ENCODE results near the gene SLC27A1. TPM values are rescaled to one million over a fixed set of nuclear protein-coding genes. Genes with fewer than 3 reads are reported as not detected.

The SLC27A1 gene
- total RNA-seq, 1 donor from 2014 or later: 9.5 TPM

DNA sequence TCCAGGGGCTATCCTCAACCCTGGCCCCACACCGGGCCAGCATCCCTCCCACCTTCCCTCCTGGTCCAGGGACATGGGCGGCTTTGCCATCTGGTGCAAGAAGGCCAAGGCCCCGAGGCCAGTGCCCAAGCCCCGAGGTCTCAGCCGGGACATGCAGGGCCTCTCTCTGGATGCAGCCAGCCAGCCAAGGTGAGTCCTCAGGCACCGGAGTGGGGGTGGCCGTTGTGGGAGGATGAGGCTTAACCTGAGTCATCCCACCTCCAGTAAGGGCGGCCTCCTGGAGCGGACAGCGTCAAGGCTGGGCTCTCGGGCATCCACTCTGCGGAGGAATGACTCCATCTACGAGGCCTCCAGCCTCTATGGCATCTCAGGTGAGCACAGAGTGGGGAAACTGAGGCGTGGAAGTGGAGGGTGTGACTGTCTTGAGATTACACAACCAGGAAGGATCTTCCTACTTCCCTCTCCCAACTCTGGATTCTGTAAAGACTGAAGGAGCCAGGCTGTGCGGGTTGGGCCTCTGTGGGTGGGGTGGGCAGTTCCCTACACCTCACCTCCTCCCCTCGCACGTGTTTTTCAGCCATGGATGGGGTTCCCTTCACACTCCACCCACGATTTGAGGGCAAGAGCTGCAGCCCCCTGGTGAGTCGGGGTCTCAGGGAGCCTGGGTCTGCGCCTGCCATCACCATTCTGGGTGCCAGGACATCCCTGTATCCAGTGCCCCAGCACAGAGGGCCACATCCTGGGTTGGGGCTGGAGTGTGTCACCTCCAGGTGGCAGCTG lies 46.7 kb upstream of the SLC27A1 start:
- H3K27ac Mint-ChIP-seq (ENCODE audit: unreplicated experiment): no peak overlapping the region
- Histone ChIP-seq H3K9ac (ENCODE audit: low read length) (no peak overlapping the region), H2AFZ (ENCODE audit: low read depth, low read length) (no peak overlapping the region), H3K36me3 (ENCODE audit: insufficient read depth, low read length) (no peaks in the 10 kb centered on the region), H3K4me3 (ENCODE audit: insufficient read depth, low read depth, low read length) (no peak overlapping the region), H4K20me1 (ENCODE audit: insufficient read depth, low read length) (no peaks in the 10 kb centered on the region), H3K27ac (ENCODE audit: low read depth, low read length) (no peak overlapping the region), H3K9me3 (ENCODE audit: insufficient read depth, low read depth, low read length) (no peaks in the 10 kb centered on the region), H3K4me1 (ENCODE audit: insufficient read depth, low read length) (peaks cover 4% of the 10 kb centered on the region), H3K79me2 (ENCODE audit: insufficient read depth, low read length) (peaks cover 6% of the 10 kb centered on the region), H3K27me3 (ENCODE audit: insufficient read depth, low read length) (no peaks in the 10 kb centered on the region), H3K4me2 (ENCODE audit: low read length) (no peak overlapping the region)
- no peak for DNase-seq (ENCODE audit: low read depth)
- TF ChIP-seq EZH2 (IDR thresholded peaks at IDR 0.05; ENCODE audit: insufficient read depth, low read length): no peak
- TF ChIP-seq, protein P1, sequence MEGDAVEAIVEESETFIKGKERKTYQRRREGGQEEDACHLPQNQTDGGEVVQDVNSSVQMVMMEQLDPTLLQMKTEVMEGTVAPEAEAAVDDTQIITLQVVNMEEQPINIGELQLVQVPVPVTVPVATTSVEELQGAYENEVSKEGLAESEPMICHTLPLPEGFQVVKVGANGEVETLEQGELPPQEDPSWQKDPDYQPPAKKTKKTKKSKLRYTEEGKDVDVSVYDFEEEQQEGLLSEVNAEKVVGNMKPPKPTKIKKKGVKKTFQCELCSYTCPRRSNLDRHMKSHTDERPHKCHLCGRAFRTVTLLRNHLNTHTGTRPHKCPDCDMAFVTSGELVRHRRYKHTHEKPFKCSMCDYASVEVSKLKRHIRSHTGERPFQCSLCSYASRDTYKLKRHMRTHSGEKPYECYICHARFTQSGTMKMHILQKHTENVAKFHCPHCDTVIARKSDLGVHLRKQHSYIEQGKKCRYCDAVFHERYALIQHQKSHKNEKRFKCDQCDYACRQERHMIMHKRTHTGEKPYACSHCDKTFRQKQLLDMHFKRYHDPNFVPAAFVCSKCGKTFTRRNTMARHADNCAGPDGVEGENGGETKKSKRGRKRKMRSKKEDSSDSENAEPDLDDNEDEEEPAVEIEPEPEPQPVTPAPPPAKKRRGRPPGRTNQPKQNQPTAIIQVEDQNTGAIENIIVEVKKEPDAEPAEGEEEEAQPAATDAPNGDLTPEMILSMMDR (IDR thresholded peaks at IDR 0.05; ENCODE audit: insufficient read depth, low read depth, low read length): no peak
- H3K4me1 Mint-ChIP-seq (ENCODE audit: low read depth, unreplicated experiment): no peaks in the 10 kb centered on the region
- peaks cover 3% of the 10 kb centered on the region for H3K36me3 Mint-ChIP-seq (ENCODE audit: low read depth, unreplicated experiment)
- H3K9me3 Mint-ChIP-seq (ENCODE audit: unreplicated experiment): no peaks in the 10 kb centered on the region
- no peak overlapping the region for H3K4me3 Mint-ChIP-seq (ENCODE audit: unreplicated experiment)
- H3K27me3 Mint-ChIP-seq (ENCODE audit: low read depth, unreplicated experiment): no peaks in the 10 kb centered on the region
- FAIRE-seq: no peak

DNA sequence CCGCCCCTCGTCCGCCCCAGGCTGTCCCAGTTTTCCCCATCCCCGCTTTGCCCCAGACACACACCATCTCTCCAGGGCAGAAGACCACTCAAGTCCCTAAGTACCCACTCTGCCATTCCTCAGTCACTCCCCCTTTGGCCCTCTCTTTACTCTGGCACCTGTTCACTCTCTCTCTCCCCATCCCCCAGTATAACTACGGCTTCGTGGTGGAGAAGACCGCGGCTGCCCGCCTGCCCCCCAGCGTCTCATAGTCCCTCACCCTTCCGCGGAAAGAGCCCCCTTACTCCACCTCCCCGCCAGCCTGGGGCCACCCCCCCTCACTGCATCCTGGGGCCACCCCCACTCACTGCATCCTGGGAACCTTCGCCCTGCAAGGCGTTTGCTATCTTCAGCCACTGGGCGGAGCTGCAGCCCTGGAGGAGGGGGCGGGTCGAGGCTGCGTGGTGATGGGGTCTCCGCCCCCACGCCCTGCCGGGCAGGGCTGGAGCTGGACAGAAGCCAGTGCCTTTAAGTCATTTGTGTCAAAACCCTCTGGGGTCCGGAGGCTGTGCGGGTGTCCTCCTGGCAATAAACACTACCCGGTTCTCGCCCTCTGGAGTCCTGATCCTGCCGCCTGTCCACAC lies 45.5 kb upstream of the SLC27A1 start:
- TF ChIP-seq, protein P1 (IDR thresholded peaks at IDR 0.05; ENCODE audit: insufficient read depth, low read depth, low read length): peak; percentile 16
- no peak for TF ChIP-seq EZH2 (IDR thresholded peaks at IDR 0.05; ENCODE audit: insufficient read depth, low read length)
- Mint-ChIP-seq H3K4me1 (ENCODE audit: low read depth, unreplicated experiment) (no peaks in the 10 kb centered on the region), H3K27me3 (ENCODE audit: low read depth, unreplicated experiment) (no peaks in the 10 kb centered on the region), H3K9me3 (ENCODE audit: unreplicated experiment) (no peaks in the 10 kb centered on the region), H3K36me3 (ENCODE audit: low read depth, unreplicated experiment) (peaks cover 3% of the 10 kb centered on the region), H3K27ac (ENCODE audit: unreplicated experiment) (no peak overlapping the region), H3K4me3 (ENCODE audit: unreplicated experiment) (peak overlapping the region; percentile 20)
- DNase-seq (ENCODE audit: low read depth) (no peak), FAIRE-seq (no peak)
- no peaks in the 10 kb centered on the region for H3K36me3 ChIP-seq (ENCODE audit: insufficient read depth, low read length)
- H3K9ac ChIP-seq (ENCODE audit: low read length): no peak overlapping the region
- H3K27ac ChIP-seq (ENCODE audit: low read depth, low read length): no peak overlapping the region
- H3K27me3 ChIP-seq (ENCODE audit: insufficient read depth, low read length): no peaks in the 10 kb centered on the region
- H3K79me2 ChIP-seq (ENCODE audit: insufficient read depth, low read length): peaks cover 6% of the 10 kb centered on the region
- peak overlapping the region; percentile 62 for H3K4me2 ChIP-seq (ENCODE audit: low read length)
- peaks cover 4% of the 10 kb centered on the region for H3K4me1 ChIP-seq (ENCODE audit: insufficient read depth, low read length)
- peak overlapping the region; percentile 47 for H2AFZ ChIP-seq (ENCODE audit: low read depth, low read length)
- H3K9me3 ChIP-seq (ENCODE audit: insufficient read depth, low read depth, low read length): no peaks in the 10 kb centered on the region
- H3K4me3 ChIP-seq (ENCODE audit: insufficient read depth, low read depth, low read length): no peak overlapping the region
- no peaks in the 10 kb centered on the region for H4K20me1 ChIP-seq (ENCODE audit: insufficient read depth, low read length)
